Suprapubic skin (tissue), 4 donors: ENCODE data around the gene ARHGAP19.

Source experiments
- POLR2A ChIP-seq, 2 donors: fragments of 450-650 bp; IDR thresholded peaks; one replicate each; pipeline ENCODE4 v1.6.1; 2017; ENCODE audit warnings: antibody characterized with exemption in 2 of 2, mild to moderate bottlenecking in 2 of 2, moderate library complexity in 2 of 2
- POLR2AphosphoS5 ChIP-seq, 3 donors: sonication (generic); formaldehyde crosslinking; IDR thresholded peaks; one replicate each; pipeline ENCODE4 v1.6.1; 2017; ENCODE audit warnings: antibody characterized with exemption in 3 of 3
- TF ChIP-seq, protein P1 (sequence below), 2 donors: fragments of 200-600 bp in 1 of 2; fragments of 450-650 bp in 1 of 2; sonication (generic) in 1 of 2; IDR thresholded peaks; one replicate each; pipeline ENCODE4 v1.5.1; 2016 to 2019; ENCODE audit warnings: antibody characterized with exemption in 2 of 2, mild to moderate bottlenecking in 1 of 2, moderate library complexity in 1 of 2

DNA sequence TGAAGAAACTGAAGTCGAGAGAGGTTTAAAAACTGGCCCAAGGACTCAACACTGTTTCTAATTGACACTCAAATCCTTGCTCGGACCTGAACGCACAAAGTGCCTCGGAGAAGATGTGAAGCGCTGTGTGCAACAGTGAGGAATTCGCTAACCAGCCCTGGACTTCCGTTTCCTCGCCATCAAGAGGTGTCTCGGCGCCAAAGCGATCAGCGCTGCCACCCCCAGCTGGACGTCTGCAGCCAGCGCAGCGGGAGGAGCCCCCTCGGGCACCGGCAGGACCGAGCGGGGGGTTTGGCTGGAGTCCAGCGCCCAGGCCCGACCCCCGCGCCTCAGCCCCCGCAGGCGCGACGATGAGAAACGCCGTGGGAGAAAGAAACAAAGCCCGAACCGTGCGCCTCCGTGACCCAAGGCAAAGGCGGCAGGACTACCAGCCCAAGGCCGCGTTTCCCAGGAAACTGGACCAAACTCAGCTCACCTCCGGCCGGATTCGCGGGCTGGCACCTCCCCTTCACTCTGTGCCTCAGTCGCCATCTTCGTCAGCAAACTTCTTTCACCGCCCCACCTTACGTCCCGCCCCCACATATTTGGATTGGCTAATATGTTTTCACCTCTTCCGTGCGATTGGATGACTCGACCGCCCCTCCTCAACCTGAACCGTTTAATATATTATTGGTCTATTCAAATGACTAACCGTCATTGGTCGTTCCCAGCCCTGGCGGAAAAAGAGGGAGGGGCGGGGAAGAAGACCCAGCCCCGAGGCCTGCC lies at the start of gene ARHGAP19:
- TF ChIP-seq POLR2AphosphoS5 (IDR thresholded peaks at IDR 0.05) = no peak
- TF ChIP-seq, protein P1, sequence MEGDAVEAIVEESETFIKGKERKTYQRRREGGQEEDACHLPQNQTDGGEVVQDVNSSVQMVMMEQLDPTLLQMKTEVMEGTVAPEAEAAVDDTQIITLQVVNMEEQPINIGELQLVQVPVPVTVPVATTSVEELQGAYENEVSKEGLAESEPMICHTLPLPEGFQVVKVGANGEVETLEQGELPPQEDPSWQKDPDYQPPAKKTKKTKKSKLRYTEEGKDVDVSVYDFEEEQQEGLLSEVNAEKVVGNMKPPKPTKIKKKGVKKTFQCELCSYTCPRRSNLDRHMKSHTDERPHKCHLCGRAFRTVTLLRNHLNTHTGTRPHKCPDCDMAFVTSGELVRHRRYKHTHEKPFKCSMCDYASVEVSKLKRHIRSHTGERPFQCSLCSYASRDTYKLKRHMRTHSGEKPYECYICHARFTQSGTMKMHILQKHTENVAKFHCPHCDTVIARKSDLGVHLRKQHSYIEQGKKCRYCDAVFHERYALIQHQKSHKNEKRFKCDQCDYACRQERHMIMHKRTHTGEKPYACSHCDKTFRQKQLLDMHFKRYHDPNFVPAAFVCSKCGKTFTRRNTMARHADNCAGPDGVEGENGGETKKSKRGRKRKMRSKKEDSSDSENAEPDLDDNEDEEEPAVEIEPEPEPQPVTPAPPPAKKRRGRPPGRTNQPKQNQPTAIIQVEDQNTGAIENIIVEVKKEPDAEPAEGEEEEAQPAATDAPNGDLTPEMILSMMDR (IDR thresholded peaks at IDR 0.05) = no peak
- no peak for TF ChIP-seq POLR2A (IDR thresholded peaks at IDR 0.05)
